H9 (cell line): ENCODE data around the gene HIP1R. TPM values are rescaled to one million over a fixed set of nuclear protein-coding genes. Genes with fewer than 3 reads are reported as not detected.

Experiments used
- DNase-seq: peaks from one replicate; pipeline ENCODE4 v3.0.0-alpha.2; 2017
- H2AFZ ChIP-seq: one replicate; pipeline ENCODE4 v1.6.1; 2013; ENCODE audit warnings: mild to moderate bottlenecking, low read length, control low read depth, moderate library complexity
- H2AK5ac ChIP-seq: 2 replicates; pipeline ENCODE4 v1.6.1; 2013; ENCODE audit warnings: low read length, control low read depth, mixed read lengths; ENCODE audit not compliant: insufficient read length
- H2BK120ac ChIP-seq: one replicate; pipeline ENCODE4 v1.6.1; 2013; ENCODE audit warnings: low read depth, mild to moderate bottlenecking, low read length, control low read depth, inconsistent platforms; ENCODE audit not compliant: poor library complexity, severe bottlenecking
- H2BK12ac ChIP-seq: 2 replicates; pipeline ENCODE4 v1.6.1; 2013; ENCODE audit warnings: low read length, control low read depth, mixed read lengths, low read depth; ENCODE audit not compliant: insufficient read length
- H2BK15ac ChIP-seq: 2 replicates; pipeline ENCODE4 v1.6.1; 2013; ENCODE audit warnings: low read depth, low read length, control low read depth
- H2BK20ac ChIP-seq: one replicate; pipeline ENCODE4 v1.6.1; 2013; ENCODE audit warnings: low read depth, mild to moderate bottlenecking, low read length, control low read depth, inconsistent platforms; ENCODE audit not compliant: poor library complexity, severe bottlenecking
- H2BK5ac ChIP-seq: 2 replicates; pipeline ENCODE4 v1.6.1; 2013; ENCODE audit warnings: low read length, control low read depth, mixed read lengths; ENCODE audit not compliant: insufficient read length
- H3K14ac ChIP-seq: 2 replicates; pipeline ENCODE4 v1.6.1; 2013; ENCODE audit warnings: low read length, control low read depth; ENCODE audit not compliant: insufficient read depth
- H3K18ac ChIP-seq: 2 replicates; pipeline ENCODE4 v1.6.1; 2013; ENCODE audit warnings: low read depth, mild to moderate bottlenecking, mixed read lengths, low read length, control low read depth; ENCODE audit not compliant: insufficient read length
- H3K23ac ChIP-seq: 2 replicates; pipeline ENCODE4 v1.6.1; 2013; ENCODE audit warnings: low read length, control low read depth, mixed read lengths, low read depth; ENCODE audit not compliant: insufficient read length
- H3K23me2 ChIP-seq: 2 replicates; pipeline ENCODE4 v1.6.1; 2013; ENCODE audit warnings: low read depth, mild to moderate bottlenecking, mixed read lengths, low read length, control low read depth; ENCODE audit not compliant: insufficient read length, poor library complexity, severe bottlenecking
- H3K27ac ChIP-seq: 2 replicates; pipeline ENCODE4 v1.5.1; 2013; ENCODE audit warnings: low read length, control low read depth, mixed read lengths, low read depth; ENCODE audit not compliant: insufficient read length
- H3K27me3 ChIP-seq: 2 replicates; pipeline ENCODE4 v1.6.1; 2013; ENCODE audit warnings: low read length, control low read depth, inconsistent platforms; ENCODE audit not compliant: insufficient read depth
- H3K4ac ChIP-seq: 2 replicates; pipeline ENCODE4 v1.6.1; 2013; ENCODE audit warnings: low read depth, mild to moderate bottlenecking, control low read depth, inconsistent platforms, low read length, moderate library complexity
- H3K4me1 ChIP-seq: 2 replicates; pipeline ENCODE4 v1.6.1; 2013; ENCODE audit warnings: low read length, control low read depth, inconsistent platforms; ENCODE audit not compliant: insufficient read depth
- H3K4me2 ChIP-seq: 2 replicates; pipeline ENCODE4 v1.6.1; 2013; ENCODE audit warnings: low read length, control low read depth, mixed read lengths; ENCODE audit not compliant: insufficient read length, insufficient read depth
- H3K56ac ChIP-seq: 2 replicates; pipeline ENCODE4 v1.6.1; 2013; ENCODE audit warnings: low read depth, mild to moderate bottlenecking, mixed read lengths, low read length, control low read depth; ENCODE audit not compliant: insufficient read length
- H3K79me1 ChIP-seq: 2 replicates; pipeline ENCODE4 v1.6.1; 2013; ENCODE audit warnings: low read depth, mild to moderate bottlenecking, moderate library complexity, low read length, control low read depth, inconsistent platforms; ENCODE audit not compliant: insufficient read depth, poor library complexity, severe bottlenecking
- H3K79me2 ChIP-seq: 2 replicates; pipeline ENCODE4 v1.6.1; 2013; ENCODE audit warnings: low read length, control low read depth, inconsistent platforms; ENCODE audit not compliant: insufficient read depth
- H3K9ac ChIP-seq: 2 replicates; pipeline ENCODE4 v1.6.1; 2013; ENCODE audit warnings: low read length, control low read depth, mixed read lengths; ENCODE audit not compliant: insufficient read length; ENCODE audit errors: extremely low read depth
- H3K9me3 ChIP-seq: one replicate; pipeline ENCODE4 v1.6.1; 2013; ENCODE audit warnings: low read depth, low read length, inconsistent platforms; ENCODE audit not compliant: control insufficient read depth
- H3T11ph ChIP-seq: one replicate; pipeline ENCODE4 v1.6.1; 2013; ENCODE audit warnings: mild to moderate bottlenecking, low read length, control low read depth, inconsistent platforms
- H4K20me1 ChIP-seq: one replicate; pipeline ENCODE4 v1.6.1; 2013; ENCODE audit not compliant: control insufficient read depth, insufficient read length, insufficient read depth
- H4K5ac ChIP-seq: 2 replicates; pipeline ENCODE4 v1.6.1; 2013; ENCODE audit warnings: low read depth, mild to moderate bottlenecking, mixed read lengths, low read length, control low read depth; ENCODE audit not compliant: insufficient read length
- H4K8ac ChIP-seq: replicated peaks from 2 replicates; pipeline ENCODE4 v1.6.1; 2013; ENCODE audit warnings: low read length, control low read depth, mixed read lengths, low read depth; ENCODE audit not compliant: insufficient read length
- H4K91ac ChIP-seq: 2 replicates; pipeline ENCODE4 v1.6.1; 2013; ENCODE audit warnings: low read depth, mild to moderate bottlenecking, moderate library complexity, mixed read lengths, low read length, control low read depth; ENCODE audit not compliant: insufficient read length
- H3K27ac Mint-ChIP-seq, 3 experiments: 2 replicates in 2 of 3; 3 replicates in 1 of 3; pipeline ENCODE4 v1.8.0; 2020 to 2021; ENCODE audit warnings: mixed read lengths in 3 of 3, mild to moderate bottlenecking in 1 of 3, moderate library complexity in 1 of 3
- H3K27me3 Mint-ChIP-seq: 2 replicates; pipeline ENCODE4 v1.8.0; 2021; ENCODE audit warnings: low read depth, mild to moderate bottlenecking, moderate library complexity, mixed read lengths
- H3K36me3 Mint-ChIP-seq, 3 experiments: 2 replicates in 2 of 3; 3 replicates in 1 of 3; pipeline ENCODE4 v1.8.0; 2020 to 2021; ENCODE audit warnings: low read depth in 3 of 3, mixed read lengths in 3 of 3; ENCODE audit not compliant: insufficient read depth in 1 of 3
- H3K4me1 Mint-ChIP-seq, 2 experiments: 2 replicates each; pipeline ENCODE4 v1.8.0; 2020; ENCODE audit warnings: mixed read lengths in 2 of 2
- H3K4me3 Mint-ChIP-seq, 2 experiments: 2 replicates in 1 of 2; 3 replicates in 1 of 2; pipeline ENCODE4 v1.8.0; 2020 to 2021; ENCODE audit warnings: mild to moderate bottlenecking in 2 of 2, mixed read lengths in 2 of 2, moderate library complexity in 1 of 2
- H3K9me3 Mint-ChIP-seq, 2 experiments: 2 replicates in 1 of 2; 3 replicates in 1 of 2; pipeline ENCODE4 v1.8.0; 2020; ENCODE audit warnings: mild to moderate bottlenecking in 2 of 2, mixed read lengths in 2 of 2, moderate library complexity in 1 of 2
- WGBS: extraction: QIAGEN DNeasy Blood & Tissue Kit; methylation state at CpG from one replicate; pipeline ENCODE4 v1.1.7; 2013; ENCODE audit warnings: missing lambda C conversion rate, low lambda C conversion rate, mixed read lengths; ENCODE audit not compliant: insufficient read length; ENCODE audit errors: extremely low coverage; 5-methylcytosine and 5-hydroxymethylcytosine counted together
- total RNA-seq: library from RNA; stranded (reverse); gene quantifications from 2 replicates; pipeline ENCODE4 v1.2.1, GENCODE V29; 2021
- TF ChIP-seq, protein P1 (sequence below): fragments of 200-600 bp; sonication (generic); conservative IDR thresholded peaks from 3 replicates; pipeline ENCODE4 v1.8.0; 2021; ENCODE audit warnings: antibody characterized with exemption, mild to moderate bottlenecking

The HIP1R gene
- total RNA-seq, 1 experiment from 2014 or later = 17.4 TPM

DNA sequence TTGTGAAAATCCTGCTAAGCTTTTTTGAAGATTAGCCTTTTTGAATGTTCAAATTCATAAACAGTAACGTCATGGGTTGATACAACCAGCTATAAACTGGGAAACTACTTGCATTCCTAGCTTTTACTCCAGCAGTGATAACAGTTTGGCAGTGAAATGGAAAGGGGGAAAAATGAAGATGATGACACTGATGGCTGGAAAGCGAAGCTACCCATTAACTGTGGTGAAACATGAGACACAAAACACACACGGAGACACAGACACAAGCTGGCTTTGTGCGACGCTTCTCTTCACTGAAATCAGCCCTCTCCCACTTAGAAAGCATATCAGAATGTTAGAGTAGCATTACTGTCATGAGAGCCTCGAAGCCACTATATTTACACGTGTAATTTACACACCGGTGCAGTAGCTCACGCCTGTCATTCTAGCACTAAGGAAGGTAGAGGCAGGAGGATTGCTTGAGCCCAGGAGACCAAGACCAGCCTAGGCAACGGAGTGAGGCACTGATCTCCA is 45.0 kb downstream of the HIP1R start:
- Histone ChIP-seq H3K9ac (no peak overlapping the region), H4K8ac (no peak overlapping the region), H3K27ac (no peak overlapping the region), H3K18ac (no peak overlapping the region), H2BK12ac (no peak overlapping the region), H3K56ac (no peak overlapping the region), H3K23ac (no peak overlapping the region), H2BK15ac (no peak overlapping the region), H3T11ph (no peak overlapping the region), H2BK20ac (no peak overlapping the region), H4K5ac (no peak overlapping the region), H3K27me3 (peaks cover 33% of the 10 kb centered on the region), H3K4me1 (no peaks in the 10 kb centered on the region), H2AK5ac (no peak overlapping the region), H3K4me2 (no peak overlapping the region), H3K4ac (no peak overlapping the region), H3K79me1 (no peaks in the 10 kb centered on the region), H4K91ac (no peak overlapping the region), H3K23me2 (no peaks in the 10 kb centered on the region), H2BK5ac (no peak overlapping the region), H3K14ac (no peak overlapping the region), H3K79me2 (0 out of 2 replicates have a peak, but pooled peaks cover 2% of the 10 kb centered on the region), H2BK120ac (no peak overlapping the region), H3K9me3 (no peaks in the 10 kb centered on the region), H4K20me1 (no peaks in the 10 kb centered on the region), H2AFZ (no peak overlapping the region)
- TF ChIP-seq, protein P1, sequence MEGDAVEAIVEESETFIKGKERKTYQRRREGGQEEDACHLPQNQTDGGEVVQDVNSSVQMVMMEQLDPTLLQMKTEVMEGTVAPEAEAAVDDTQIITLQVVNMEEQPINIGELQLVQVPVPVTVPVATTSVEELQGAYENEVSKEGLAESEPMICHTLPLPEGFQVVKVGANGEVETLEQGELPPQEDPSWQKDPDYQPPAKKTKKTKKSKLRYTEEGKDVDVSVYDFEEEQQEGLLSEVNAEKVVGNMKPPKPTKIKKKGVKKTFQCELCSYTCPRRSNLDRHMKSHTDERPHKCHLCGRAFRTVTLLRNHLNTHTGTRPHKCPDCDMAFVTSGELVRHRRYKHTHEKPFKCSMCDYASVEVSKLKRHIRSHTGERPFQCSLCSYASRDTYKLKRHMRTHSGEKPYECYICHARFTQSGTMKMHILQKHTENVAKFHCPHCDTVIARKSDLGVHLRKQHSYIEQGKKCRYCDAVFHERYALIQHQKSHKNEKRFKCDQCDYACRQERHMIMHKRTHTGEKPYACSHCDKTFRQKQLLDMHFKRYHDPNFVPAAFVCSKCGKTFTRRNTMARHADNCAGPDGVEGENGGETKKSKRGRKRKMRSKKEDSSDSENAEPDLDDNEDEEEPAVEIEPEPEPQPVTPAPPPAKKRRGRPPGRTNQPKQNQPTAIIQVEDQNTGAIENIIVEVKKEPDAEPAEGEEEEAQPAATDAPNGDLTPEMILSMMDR = no peak
- Mint-ChIP-seq H3K4me1 (peaks cover 10 to 32% of the 10 kb centered on the region in 2 experiments), H3K27ac (no peak overlapping the region), H3K9me3 (no peaks in the 10 kb centered on the region), H3K27me3 (peaks cover 100% of the 10 kb centered on the region), H3K4me3 (no peak overlapping the region), H3K36me3 (peaks cover 0 to 5% (median 2%) of the 10 kb centered on the region in 3 experiments; a peak in 1 of 7 replicates)
- WGBS = no CpG with 5 or more reads among the region's 10 CpGs
- DNase-seq = no peak
